Stimulated activated CD4-positive, alpha-beta T cell treated with anti-CD3 and anti-CD28 coated beads, TNF-alpha, amount 100 ng/mL, for 48 hours (primary cell): ENCODE results near the gene DCTN3.
"Not testable (repeated sequence)": the region's sequence is repeated elsewhere in the genome, so short reads cannot be mapped to it uniquely, and the experiment has no call there.

Source experiments
- DNase-seq, 3 donors: peaks; one replicate each; pipeline ENCODE4 v3.0.0-alpha.2; 2020; ENCODE audit warnings: low read depth in 3 of 3

Gene DCTN3

DNA sequence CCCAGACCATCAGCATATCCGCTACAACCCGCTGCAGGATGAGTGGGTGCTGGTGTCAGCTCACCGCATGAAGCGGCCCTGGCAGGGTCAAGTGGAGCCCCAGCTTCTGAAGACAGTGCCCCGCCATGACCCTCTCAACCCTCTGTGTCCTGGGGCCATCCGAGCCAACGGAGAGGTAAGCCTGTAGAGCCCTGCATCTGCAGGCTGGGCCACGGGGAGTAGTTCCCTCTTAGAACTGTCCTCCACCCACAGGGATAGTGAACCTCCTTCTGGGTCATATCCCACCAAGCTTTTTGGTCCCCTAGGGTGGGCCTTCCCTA is 26.7 kb upstream of the DCTN3 start:
- no peak for DNase-seq

DNA sequence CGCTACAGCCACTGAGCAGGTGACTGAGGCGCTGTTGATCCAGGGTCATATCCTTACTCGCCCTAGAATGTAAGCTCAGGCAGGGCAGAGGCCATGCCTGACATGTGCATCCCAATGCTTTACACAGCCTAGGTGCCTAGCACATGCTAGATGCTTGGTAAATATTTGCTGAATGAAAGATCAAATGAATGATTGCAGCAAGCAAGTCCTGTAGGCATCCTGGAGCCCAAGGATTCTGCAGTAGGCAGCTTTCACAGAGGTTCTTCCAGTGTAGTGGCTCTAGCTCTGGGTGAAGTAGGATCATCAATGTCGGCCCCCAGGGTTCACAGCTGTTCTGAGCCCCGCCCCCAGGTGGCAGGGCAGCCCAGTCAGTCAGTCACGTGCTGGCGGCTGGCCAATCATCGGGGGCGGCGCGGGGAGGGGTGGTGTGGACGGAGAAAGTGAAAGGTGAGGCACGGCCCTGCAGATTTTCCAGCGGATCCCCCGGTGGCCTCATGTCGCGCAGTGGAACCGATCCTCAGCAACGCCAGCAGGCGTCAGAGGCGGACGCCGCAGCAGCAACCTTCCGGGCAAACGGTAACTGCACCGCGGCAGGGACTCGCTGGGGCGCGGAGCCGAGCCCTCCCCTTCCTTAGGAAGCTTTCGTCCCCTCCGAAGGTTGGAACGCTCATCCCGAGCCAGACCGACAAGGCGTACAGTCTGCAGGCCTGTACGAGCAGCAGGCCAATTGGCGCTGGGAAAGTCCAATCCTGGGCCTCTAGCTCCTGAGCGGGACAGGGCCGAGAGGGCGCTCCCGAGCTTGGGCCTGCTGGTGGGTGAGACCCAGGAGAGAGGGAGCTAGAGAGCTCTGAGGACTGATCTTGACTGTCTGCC is 26.2 kb upstream of the DCTN3 start, which contains the start of gene GALT:
Gene GALT, plus strand, starts transcription at position 465 of the 873 bp plus-strand sequence. Its CDS starts 30 bp downstream, at position 495.
- peak; percentile 95 to 99 (median 95) for DNase-seq

DNA sequence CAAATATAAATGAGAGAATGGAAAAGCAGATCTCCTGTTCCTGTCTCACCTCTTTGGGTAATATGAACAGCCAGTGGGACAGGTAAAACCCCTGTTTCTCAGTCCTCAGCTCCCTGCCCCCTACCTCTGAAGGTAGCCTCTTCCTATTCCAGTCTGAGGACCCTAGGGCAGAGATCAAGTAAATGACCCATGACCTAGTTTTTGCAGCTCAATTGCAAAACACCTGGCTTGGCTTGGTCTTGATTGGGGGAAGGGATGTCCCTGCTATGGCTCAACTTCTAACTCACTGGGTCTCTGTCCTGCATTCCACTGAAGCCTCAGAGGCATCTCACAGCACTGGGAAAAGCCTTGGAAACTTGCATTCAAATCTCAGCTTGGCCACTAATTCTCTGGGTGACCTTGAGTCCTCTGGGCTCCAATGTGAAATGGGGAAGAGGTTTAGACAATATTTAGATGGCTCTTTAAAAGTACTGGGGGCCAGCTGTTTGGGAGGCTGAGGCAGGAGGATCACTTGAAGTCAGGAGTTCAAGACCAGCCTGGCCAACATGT is 24.5 kb upstream of the DCTN3 start:
- DNase-seq, result no peak

DNA sequence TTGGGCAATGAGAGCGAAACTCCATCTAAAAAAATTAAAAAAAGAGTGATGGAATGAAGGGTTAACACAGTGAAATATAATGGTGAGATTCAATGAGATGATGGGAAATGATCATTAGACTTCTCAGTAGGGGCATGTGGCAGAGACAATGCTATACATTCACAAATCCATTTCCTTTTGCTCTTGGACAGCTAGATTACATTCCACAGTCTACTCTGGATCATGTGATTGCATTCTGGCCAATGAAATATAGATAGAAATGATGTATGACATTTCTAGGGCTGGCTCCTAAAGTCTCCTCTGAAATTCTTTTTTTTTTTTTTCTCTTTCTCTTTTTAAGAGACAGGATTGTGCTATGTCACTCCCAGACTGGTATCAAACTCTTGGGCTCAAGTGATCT is 22.4 kb upstream of the DCTN3 start:
- DNase-seq, result no peak

DNA sequence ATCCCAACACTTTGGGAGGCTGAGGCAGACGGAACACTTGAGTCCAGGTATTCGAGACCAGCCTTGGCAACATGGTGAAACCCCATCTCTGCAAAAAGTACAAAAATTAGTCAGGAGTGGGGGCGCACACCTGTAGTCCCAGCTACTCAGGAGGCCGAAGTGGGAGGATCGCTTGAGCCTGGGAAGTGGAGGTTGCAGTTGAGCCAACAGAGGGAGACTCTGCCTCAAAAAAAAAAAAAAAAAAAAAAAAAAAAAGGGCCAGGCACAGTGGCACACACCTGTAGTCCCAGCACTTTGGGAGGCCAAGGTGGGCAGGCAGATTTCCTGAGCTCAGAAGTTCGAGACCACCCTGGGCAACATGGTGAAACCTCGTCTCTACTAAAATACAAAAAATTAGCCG is 19.0 kb upstream of the DCTN3 start:
- not testable (repeated sequence) for DNase-seq

DNA sequence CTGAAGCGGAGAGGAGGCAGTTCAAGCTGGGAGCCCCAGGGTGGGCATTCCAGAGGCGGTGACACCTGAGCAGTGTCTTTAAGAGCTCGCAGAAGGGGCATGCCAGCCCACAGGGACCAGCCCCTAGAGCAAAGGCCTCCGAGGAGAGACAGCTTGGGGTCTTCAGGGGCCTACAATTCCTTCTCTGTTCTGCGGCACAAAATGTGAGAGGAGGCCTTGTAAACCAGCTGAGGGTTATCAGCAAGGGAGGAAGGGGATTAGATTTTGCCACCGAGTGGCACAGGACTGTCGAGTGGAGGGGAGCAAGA is 17.8 kb upstream of the DCTN3 start:
- DNase-seq, result no peak

DNA sequence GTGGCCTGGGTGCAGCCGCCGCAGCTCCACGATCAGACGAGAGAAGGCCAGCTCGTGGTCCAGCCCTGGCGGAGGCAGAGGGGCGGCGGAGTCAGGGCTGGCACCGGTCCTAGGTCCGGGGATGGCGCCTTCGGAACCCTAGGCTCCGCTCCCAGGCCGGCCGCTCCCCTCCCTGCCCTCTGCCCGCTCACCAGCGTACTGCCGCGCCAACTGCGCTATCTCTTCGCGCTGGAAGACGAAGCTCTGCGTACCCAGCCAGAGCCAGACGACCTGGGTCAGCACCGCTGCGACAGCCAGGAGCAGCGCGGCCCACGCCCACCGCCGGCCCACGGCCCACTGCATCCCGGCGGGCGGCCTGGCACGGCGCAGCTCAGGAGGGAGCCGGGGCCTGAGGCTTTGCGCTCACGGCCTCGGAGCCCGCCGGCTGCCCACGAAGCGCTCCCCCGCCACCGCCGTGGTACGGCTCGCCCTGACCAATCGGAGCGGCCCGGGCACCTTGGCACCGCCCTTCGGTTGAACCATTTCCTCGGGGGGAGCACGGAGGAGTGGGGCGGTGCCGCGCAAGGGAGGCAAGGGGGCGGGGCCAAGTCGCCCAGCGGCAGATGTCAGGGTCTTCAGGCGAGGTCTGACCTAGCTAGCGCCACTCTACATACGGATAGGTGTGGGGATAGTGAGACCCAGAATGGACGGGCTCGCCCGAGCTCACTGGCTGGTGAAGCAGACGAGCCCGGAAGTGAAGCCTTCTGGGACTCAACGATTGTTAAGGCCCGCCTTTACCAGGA is 17.3 kb upstream of the DCTN3 start, which contains the start of gene SIGMAR1:
Gene SIGMAR1, minus strand, starts transcription at position 432 of the 782 bp plus-strand sequence. Its CDS starts 90 bp downstream, at position 342.
- DNase-seq, result peak; percentile 87 to 89 (median 88)

DNA sequence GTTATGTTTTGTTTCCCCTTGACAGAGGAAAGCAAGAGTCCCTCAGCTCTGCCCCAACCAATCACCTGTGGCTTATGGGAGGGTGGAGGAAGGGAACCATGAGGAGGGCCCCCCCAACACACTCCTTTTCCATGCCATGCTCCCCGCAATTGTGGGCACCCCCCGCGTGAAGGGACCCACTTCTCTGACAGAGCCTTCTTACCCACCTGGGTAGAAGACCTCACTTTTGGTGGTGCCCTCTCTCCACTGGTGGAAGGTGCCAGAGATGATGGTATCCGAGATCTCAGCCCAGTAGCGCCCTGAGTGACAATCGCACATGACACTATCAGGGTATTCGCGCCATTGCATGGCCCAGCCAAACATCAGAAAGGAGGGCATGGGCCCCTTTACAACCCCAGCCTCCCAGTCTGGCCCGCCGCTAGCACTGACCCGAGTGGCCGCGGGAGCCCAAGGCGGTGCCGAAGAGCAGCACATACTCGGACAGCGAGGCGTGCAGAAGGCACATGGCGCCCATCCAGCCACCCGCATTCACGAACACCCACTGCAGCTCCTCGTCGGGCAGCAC is 16.6 kb upstream of the DCTN3 start:
- no peak for DNase-seq

DNA sequence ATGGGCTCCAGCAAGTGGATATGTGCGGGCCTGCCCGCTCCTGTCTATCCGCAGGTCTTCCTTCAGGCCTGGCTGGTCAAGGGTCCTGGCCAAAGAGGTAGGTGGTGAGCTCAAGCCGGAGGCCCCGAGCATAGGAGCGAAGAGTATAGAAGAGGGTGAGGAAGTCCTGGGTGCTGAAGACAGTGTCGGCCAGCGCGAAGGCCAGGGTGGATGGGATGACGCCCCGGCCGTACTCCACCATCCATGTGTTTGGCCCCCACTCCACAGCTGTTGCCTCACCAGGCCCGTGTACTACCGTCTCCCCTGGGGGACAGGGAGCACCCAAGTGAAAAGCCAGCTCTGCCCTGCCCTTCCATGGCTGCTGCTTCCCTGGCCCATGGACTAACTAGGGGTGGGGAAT is 15.3 kb upstream of the DCTN3 start:
- no peak for DNase-seq

DNA sequence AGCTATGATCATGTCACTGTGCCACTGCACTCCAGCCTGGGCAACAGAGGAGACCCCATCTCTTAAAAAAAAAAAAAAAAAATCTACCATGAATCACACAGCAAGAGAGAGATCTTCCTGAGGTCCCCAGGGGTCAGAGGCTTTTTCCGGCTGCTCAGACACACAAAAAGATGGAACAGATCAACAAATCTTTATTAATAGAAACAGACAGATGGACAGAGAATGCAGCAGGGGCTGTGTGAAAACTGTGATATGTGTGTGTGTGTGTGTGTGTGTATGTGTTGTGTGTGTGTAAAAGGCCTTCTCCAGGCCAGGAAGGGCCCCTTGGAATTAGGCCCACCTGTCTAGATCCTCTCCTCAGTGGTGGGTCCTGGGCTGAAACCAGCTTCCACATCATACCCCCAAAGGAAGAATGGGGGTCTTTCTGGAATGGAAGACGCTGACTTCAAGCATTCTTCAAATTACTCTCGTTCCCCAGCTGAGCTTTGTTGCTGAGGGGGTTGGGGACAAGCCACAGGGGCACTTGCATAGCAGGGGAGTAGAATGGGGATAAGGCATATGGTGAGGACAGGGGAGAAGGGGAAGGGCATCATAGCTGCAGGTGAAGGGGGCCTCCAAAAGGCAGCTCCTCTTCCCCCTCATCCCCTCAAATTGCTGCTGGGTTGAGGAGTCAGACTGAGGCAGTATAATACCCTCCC is 14.4 kb upstream of the DCTN3 start:
- DNase-seq, result no peak

DNA sequence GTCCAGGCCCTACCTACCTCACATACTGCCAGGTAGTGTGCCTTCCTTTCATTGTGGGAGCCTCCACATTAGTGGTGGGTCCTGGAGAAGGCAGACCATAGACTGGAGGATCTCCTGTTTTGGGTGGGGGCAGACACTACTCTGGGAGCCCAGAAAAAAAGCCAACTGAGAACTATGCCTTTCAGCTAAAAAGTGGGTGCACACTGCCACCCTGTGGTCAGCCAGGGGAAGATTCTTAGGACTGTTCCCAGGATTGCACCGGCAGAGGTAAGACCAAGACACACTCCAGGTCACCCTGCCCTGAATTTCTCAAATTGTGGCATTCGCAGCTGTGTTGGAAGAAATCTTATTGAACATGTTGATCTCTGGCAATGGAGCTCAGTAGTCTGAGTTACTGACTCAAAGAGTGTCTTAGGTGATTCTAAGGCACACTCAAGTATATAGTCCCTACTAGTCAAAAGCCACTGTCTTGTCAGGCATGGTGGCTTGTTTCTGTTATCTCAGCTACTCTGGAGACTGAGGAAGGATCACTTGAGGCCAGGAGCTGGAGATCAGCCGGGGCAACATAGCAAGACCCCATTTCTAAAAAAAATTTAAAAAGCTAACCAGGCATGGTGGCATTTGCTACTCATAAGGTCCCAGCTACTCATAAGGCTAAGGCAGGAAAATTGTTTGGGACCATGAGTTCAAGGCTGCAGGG is 13.7 kb upstream of the DCTN3 start:
- peak; percentile 38 to 60 (median 57) for DNase-seq

DNA sequence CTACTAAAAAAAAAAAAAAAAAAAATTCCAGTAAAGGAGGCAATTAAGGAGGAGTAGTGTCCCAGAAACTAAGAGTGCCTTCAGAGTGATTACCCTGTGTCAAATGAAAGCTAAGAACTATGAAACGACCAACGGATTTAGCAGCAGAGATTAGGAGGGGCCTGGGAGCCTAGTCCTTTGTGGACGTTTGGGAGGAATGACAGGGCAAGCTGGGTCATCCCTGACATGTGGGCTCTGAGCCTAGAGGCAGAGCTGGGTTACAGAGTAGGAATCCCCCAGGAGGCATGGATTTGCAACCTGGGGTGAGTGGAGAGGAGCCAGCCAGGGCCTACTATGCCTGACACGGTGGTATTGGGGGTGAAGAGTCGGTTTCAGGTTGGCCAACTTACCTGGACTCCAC is 12.9 kb upstream of the DCTN3 start:
- DNase-seq, result no peak

DNA sequence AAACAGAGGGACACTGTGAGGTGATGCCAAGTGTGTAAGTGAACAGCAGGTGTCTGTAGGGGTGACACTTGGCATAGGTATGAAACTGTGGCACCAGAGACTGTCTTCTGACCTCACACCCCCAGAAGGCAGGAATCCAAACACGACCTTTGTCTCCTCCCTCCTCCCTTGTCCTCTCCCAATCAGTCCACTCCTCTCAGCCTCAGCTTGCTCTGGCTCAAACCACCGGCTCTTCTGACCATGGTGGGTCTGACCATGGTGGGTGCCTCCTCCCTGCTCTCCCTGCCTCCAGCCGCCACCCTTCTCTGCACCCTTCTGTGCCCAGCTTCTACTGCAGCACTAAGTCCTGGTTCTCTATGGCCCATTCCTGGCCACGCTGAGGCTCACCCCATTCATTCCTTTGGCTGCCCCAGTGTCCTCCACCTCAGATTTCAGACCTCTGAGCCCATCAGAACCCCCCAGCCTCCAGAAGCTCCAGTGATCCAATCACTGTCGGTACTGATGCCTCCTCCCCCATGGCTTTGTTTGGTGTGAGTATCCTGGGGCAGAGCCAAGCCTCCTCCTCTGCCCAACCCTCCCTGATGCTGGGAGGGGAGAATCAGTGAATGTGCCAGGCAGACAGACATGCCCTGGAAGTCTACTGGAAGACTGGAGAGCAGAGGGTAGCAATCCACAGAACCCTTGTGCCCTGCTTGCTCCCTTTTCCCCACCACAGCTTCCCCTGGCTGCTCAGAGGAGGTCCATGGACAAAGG is 10.3 kb upstream of the DCTN3 start:
- no peak for DNase-seq

DNA sequence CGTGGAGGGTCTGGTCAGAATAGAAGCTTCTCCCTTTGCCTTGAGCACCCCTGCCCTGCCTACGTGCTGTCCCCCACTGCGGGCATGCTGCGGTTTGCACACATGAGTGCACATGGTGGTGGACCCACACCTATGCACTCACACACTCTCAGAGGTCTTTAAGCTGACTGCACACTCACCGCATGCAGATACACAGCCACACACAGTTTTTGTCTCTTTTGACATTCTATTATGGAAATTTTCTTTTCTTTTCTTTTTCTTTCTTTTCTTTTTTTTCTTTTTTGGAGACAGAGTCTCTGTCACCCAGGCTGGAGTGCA is 9.2 kb upstream of the DCTN3 start:
- no peak for DNase-seq

DNA sequence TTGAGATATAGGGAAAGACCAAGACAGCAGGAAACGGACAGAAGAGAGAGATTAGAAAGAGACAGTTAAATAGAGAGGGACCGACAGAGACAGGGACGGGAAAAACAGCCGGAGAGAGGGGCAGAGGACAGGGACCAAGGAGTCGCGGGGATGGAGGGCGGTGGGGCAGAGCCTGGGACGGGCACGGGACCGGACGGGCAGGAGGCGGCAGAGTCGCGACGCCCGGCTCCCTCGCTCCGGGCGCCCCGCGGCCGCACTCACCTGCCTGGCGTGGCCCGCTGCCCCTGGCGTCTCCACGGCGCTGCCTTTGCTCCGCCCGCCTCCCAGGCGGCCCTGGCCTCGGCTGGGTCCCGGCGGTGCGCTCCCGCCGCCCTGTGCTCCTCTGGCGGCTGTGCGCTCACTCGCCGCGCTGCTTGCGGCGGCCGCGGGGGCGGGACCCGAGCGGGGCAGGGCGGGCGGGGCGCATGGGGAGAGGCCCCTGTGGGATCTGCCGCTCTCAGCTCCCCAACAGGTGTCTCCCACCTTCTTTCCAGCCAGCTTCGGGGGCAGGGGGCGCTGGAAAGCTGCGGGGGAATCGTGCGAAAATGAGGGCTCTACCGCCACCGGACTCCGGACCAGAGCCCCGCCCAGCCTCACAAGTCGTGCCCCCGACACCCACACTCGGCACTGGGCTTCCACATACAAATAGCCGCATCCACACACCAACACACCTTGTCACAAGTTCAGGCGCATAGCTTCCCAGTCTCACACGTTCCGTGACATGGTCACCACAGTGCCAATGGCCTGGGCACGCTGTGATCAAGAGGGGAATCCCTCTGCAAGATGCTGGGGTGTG is 8.6 kb upstream of the DCTN3 start, which contains the start of gene ARID3C:
Gene ARID3C, minus strand, starts transcription at position 411 of the 835 bp plus-strand sequence. CDS start 1,052 bp downstream, outside the sequence.
- no peak for DNase-seq

DNA sequence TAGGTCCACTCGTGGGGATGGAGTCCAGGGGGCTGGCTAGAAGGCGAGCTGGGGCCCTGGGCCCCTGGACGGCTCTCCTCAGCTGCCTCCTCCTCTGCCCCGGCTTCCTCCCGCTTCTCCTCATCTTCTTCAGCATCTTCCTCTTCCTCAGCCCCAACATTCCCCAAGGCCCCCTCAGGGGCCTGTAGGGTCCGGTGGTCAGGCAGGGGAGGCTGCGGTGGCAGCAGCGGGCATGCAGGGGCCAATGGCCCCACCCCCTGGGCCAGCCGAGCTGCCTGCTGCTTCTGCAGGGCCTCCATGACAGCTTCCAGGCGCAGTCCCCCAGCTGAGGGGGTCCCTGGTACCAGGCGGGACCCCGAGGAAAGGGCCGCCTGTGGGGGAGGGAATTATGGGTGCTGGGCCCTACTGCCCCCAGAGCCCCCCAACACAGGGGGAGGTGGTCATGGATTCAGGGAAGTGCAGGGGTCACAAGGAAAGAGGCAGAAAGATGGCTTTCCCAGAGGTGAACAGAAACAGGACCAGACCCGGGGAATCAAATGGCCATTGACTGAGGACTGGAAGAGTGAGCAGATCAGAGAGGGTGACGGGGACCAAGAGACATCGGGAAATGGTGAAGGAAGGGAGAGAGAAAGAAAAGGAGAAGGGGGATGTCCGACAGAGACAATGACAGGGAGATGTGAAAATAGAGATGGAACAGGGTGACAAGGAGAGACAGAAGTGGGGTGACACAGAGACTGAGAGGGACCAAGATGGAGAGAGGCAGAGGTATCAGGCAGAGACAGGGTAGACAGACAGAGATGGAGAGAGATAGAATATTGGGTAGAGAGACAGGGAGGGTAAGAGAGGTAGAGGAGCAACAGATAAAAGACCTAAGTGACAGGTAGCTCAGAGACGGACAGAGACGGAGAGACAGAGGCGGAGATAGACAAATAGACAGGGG is 7.7 kb upstream of the DCTN3 start:
- no peak for DNase-seq

DNA sequence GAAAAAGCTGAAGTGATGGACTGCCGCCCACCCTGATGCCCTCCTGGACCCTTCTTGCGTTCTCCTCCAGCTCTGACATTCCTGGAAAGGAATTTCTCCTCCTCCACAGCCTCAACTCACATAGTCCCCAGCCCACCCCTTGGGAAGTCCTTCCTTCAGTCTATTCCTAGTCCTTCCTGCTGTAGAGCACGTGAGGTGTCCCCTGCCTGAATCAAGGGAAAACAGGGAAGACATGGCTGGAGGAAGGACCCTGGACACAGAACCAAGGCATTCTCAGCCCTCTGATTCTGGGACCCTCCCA is 4.8 kb upstream of the DCTN3 start:
- DNase-seq, result no peak

DNA sequence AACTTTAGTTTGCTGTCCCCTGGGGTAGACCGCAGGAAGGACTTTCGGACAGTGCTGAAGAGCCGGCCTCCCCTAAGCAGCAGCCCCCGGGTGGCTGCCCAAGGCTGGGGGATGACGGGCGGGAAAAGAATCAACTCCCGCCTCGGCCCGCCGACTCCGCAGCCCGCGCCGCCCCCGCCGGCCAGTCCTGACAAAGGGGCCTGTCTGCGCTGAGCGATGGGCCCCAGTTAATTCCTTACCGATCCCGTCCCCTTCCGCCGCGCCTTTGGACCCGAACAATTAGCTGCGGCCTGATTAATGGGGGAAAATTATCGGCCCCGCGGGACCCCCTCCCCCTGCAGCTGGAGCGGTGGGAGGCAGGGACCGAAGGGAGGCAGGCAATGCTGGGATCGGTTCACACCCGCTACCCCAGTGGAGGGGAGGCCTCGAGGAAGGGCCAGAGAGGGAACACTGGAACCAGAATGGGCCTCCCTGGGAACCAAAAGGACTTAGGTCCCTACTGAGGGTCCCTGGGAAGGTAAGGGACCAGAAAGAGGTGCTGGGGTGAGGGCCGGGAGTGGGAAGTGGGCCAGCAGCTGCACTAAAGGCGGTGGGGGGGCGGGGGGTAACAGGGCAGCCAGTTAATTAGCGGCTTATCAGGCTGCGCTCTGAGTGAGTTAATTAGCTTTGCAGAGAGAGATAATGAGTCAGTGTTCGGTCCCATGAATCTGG is 4.3 kb upstream of the DCTN3 start:
- DNase-seq, result no peak
